ENCODE data around the gene USP5. TPM values are rescaled to one million over a fixed set of nuclear protein-coding genes. Genes with fewer than 3 reads are reported as not detected.

Gene USP5
- total RNA-seq, 4 donors from 2014 or later: 33.4 to 39.4 (median 36.7) TPM

DNA sequence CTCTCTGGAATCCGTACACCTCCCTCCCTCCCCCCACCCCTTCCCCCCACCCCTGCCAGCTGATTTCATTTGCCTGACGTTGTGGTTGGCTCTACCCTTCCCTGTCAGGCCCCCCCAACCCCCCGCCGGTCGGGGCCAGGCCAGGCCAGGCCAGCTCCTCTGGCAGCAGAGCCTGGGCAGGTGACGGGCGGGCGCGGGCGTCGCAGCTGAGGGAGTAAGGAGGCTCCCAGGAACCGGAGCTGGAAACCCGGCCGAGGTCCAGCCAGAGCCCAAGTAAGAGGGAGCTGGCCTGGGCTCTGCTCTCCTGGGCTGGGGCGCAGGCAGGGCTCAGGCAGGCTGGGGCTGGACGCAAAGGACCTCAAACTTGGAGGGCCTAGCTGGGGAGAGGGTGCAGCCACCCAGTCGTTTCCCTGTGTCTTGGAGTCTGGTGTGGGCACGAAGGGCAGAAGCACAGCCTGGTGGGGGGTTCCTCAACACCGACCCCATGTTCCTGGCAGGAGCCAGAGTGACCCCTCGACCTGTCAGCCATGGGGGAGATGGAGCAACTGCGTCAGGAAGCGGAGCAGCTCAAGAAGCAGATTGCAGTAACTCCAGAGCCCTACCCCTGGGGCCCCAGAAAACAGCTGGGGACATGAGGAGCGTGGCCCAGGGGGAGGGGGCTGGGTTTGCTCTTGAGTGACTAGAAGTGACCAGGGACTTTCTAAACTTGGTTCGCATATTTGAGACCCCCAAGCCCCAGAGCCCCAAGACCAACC, 11.0 kb upstream of the USP5 start, which contains the start of gene GNB3:
Gene GNB3 (plus strand): TSS at position 165 of the 755 bp plus-strand sequence. CDS start 363 bp downstream, at position 528.
- ATAC-seq (ENCODE audit: low FRiP score): no peak
- no peak for DNase-seq (ENCODE audit: low spot score)
- TF ChIP-seq CTCF (IDR thresholded peaks at IDR 0.05): no peak

GRCh38 chr12:6842075-6842474, 9.9 kb upstream of the USP5 start:
- no peak for TF ChIP-seq CTCF (IDR thresholded peaks at IDR 0.05)
- ATAC-seq (ENCODE audit: low FRiP score) (no peak), DNase-seq (ENCODE audit: low spot score) (no peak)

GRCh38 chr12:6843118-6843902, 8.6 kb upstream of the USP5 start:
- ATAC-seq (ENCODE audit: low FRiP score) (no peak), DNase-seq (ENCODE audit: low spot score) (no peak)
- no peak for TF ChIP-seq CTCF (IDR thresholded peaks at IDR 0.05)

GRCh38 chr12:6845395-6845794, 6.6 kb upstream of the USP5 start:
- DNase-seq (ENCODE audit: low spot score) (no peak), ATAC-seq (ENCODE audit: low FRiP score) (no peak)
- no peak for TF ChIP-seq CTCF (IDR thresholded peaks at IDR 0.05)

DNA sequence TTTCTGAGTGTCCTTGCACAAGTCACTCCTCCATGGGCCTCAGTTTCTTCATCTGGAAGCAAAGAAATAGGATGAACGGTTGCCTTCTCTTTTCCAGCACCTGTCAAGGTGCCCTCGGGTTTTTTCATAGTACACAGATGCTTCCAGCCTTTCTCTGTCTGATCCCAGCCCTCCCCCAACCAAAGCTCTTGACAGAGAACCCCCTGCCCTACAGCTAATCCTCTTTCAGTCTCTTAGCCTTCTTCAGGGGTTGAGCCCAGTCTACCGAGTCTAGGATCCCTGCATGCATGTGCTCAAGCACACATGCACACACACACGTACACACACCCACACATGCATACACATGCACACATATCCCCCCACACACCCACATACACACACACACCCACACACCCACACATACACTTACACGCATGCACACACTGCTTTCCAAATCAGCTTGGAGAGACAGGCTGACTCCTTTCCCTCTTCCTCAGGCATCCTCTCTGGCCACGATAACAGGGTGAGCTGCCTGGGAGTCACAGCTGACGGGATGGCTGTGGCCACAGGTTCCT, 5.6 kb upstream of the USP5 start:
- ATAC-seq (ENCODE audit: low FRiP score) (no peak), DNase-seq (ENCODE audit: low spot score) (no peak)
- TF ChIP-seq CTCF (IDR thresholded peaks at IDR 0.05): no peak

DNA sequence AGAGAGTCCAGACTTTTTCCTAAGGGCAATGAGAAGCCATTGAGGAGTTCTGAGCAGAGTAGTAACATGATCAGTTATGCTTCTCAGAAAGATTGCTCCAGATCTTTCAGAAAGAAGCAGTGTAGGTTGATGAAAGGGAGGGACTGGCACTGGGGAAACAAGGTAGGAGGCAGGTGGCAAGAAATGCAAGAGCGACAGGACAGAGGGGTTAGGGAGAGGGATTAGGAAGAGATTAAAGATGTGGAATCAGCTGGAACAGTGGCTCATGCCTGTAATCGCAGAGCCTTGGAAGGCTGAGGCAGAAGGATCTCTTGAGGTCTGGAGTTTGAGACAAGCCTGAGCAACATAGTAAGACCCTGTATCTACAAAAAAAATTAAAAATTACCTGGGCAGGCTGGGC, 4.3 kb upstream of the USP5 start:
- DNase-seq (ENCODE audit: low spot score): no peak
- ATAC-seq (ENCODE audit: low FRiP score): no peak
- no peak for TF ChIP-seq CTCF (IDR thresholded peaks at IDR 0.05)

All from omental fat pad (tissue), 4 donors.